ENCODE data around the gene SLC2A4RG.

Gene SLC2A4RG

DNA sequence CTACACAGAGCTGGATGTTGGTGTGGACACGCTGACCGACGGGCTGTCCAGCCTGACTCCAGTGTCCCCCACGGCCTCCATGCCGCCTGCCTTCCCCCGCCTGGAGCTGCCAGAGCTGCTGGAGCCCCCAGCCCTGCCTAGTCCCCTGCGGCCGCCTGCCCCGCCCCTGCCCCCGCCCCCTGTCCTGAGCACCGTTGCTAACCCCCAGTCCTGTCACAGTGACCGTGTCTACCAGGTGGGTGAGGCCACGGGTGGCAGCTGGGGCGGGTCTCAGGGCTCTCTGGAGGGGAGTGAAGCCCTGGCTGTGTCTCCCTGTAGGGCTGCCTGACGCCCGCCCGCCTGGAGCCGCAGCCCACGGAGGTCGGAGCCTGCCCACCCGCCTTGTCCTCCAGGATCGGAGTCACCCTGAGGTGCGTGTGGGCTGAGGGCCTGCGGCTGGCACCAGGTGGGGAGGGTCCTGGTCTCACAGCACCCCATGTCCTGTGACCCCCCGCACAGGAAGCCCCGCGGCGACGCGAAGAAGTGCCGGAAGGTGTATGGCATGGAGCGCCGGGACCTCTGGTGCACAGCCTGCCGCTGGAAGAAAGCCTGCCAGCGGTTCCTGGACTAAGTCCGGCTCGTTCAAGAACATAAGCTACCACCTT, 2.9 kb downstream of the SLC2A4RG start:
- no peak for DNase-seq

- DNase-seq, result no peak
These were observed 3.8 kb downstream of the SLC2A4RG start for GRCh38 chr20:63743210-63743970.

GRCh38 chr20:63744158-63744557, 4.6 kb downstream of the SLC2A4RG start:
- no peak for DNase-seq

- no peak for DNase-seq
These were observed 5.2 kb downstream of the SLC2A4RG start for GRCh38 chr20:63744574-63745423.

GRCh38 chr20:63745424-63745805, 5.8 kb downstream of the SLC2A4RG start:
- DNase-seq, result no peak

GRCh38 chr20:63745961-63746731, 6.6 kb downstream of the SLC2A4RG start:
- no peak for DNase-seq

DNA sequence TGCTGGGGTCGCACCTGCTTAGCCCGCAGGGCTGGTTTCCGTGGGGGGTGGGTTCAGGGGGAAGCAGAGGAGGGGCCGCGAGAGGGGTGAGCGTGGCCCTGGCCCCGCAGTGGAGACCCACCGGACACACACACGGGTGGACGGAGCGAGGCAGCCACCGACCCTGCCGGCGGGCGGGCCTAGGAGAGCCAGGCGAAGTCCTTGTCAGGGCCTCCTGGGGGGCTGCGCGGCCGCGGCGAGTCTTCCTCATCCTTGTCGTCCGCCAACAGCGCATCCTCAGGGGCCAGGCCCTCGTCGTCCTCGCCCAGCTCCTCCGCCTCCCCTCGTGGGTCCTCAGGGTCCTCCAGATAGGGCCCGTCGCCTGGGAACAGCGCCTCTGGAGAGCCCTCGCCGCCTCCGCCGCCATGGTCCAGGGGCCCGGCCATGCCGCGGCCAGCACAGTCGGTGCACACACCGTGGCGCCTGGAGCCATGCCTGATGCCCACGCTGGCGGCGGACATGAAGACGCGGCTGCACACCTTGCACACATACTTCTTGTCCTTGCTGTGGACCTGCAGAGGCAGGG, 7.3 kb downstream of the SLC2A4RG start:
- DNase-seq, result no peak

DNA sequence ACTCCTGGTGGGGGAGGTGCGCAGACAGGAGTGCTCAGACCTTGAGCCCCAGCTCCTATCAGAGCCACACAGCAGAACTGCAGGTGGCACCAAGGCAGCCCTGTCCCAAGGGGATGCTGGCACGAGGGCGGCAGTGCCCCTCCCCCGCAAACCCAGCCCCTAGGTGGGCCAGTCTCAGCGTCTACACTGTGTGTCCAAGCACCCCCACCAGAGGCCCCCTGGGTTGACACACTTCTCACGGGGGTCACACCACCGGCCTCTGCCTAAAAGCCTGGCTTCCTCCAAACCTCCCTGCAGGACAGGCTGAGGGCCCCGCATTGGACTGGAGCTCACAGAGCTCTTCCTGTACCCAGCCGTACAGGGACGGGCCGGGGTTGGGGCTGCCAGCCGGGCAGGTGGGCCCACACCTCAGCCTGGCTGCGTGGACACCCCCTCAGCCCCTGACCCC, 8.1 kb downstream of the SLC2A4RG start:
- DNase-seq, result no peak

DNA sequence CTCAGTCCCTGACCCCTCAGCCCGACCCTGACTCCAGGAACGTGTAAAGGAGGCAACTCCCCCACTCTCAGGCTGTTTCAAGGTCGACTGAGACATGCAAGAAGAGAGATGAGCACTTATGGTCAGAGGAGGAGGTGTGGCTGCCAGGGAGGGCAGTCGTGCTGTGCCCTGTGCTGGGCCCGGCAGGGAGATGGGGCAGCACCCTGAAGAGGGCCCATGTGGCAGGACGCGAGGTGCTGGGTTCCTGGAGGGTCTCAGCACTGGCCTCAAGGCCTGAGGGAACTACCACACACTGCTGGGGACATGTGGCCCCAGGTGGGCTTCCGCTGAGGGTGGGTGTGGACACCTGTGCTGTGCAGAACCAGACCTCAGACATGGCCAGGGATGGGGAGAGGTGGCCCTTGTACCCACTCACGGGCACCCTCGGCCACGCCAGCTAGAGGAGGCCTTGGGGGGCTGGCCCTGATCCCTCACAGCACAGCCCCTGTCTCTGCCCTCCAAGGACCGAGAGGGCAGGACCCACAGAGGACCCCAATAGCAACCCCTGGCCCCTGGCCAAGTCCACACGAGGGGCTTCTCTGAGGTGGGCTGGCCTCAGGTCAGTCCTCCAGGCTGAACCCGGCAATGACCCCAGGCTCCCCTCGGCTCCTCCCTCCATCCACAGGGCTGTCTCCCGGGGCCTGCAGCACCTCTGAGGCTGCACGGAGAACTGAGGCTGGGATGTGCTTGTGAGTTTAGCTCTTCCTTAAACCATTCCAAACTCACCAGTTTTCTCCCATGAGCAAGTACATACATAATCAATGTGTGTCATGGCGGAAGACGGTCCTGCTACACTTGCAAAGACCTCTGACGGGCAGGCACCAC, 8.7 kb downstream of the SLC2A4RG start:
- no peak for DNase-seq

DNA sequence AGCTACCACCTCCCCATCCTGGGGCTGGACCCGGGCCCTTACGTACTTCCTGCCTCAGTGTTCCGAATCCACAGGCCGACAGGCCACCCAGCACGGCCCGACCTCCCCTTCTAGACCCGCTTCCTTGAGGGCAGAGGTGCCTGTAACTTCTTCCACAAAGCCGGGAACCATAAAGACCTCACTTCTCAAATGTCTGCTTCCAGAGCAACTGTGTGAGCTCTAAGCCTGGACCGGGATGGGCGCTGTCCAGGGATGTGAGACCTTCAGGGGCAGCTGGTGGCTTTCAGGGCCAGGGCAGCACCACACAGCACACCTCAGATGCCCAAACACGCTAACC, 9.3 kb downstream of the SLC2A4RG start:
- DNase-seq, result no peak

DNA sequence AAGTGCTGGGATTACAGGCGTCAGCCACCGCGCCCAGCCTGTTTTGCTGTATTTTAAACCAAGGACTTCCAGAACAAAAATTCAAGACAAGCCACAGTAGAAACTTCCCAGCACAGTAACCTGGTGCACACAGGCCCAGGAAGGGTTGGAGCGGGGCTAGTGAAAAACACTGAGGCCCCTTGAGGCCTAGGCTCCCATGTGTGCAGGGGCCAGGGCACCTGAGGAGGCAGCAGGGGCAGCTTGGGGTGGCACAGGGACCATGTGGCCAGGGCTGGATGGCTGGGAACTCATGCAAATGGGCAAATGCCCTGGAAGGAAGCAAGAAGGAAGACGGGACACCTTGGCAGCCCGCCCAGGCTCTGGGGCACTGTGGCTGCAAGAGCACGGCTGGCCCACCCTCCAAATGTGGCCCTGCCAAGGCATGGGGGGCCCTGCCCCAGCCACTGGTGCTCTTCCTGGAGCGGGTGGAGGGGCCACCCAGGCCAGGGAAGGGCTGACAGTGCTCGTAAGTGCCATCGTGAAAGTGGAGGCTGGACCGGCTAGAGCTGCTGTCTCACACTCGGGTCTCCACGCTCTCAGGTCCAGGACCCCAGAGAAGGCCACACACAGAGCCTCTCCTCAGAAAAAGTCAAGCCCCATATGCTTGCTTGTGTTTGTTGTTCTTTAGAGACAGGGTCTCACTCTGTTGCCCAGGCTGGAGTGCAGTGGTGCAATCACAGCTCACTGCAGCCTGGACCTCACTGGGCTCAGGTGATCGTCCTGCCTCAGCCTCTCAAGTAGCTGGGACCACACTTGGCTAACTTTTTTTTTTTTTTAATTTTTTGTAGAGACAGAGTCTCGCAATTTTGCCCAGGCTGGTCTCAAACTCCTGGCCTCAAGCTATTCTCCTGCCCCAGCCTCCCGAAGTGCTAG, 10.3 kb downstream of the SLC2A4RG start:
- peak; percentile 41 for DNase-seq

GRCh38 chr20:63750807-63751470, 11.4 kb downstream of the SLC2A4RG start:
- DNase-seq, result no peak

DNA sequence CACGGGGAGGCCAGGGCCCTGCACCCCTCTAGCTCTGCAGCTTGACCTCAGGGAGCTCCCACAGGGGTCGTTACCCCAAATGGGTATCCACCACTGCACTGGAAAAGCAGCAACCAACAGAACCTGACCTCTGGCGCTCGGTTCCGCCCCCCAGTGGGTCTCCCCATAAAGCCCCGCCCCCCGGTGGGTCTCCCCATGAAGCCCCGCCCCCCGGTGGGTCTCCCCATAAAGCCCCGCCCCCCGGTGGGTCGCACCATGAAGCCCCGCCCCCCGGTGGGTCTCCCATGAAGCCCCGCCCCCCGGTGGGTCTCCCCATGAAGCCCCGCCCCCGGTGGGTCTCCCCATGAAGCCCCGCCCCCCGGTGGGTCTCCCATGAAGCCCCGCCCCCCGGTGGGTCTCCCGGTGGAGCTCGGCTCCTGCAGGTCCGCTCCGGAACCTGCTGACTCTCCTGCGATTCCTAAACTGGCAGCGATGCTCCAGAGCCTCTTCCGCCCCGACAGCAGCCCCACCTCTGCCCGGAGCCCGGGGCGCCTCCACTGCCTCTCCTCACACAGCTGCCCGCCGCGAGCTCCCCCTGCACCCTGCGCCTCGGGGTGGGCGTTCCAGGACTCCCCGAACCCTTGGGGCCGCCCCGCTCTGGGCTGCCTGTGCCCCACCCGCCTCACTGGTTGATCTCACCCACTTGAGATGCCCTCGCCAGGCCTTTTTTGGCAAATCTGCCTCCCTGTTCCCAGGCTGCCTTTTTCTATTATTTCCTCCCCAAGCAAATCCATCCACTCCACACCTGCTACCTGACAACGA, 12.1 kb downstream of the SLC2A4RG start:
- peak; percentile 36 for DNase-seq

GRCh38 chr20:63752411-63753101, 13.0 kb downstream of the SLC2A4RG start:
- DNase-seq, result peak; percentile 38

GRCh38 chr20:63753381-63753780, 13.8 kb downstream of the SLC2A4RG start:
- no peak for DNase-seq

GRCh38 chr20:63754008-63754407, 14.4 kb downstream of the SLC2A4RG start:
- no peak for DNase-seq

DNA sequence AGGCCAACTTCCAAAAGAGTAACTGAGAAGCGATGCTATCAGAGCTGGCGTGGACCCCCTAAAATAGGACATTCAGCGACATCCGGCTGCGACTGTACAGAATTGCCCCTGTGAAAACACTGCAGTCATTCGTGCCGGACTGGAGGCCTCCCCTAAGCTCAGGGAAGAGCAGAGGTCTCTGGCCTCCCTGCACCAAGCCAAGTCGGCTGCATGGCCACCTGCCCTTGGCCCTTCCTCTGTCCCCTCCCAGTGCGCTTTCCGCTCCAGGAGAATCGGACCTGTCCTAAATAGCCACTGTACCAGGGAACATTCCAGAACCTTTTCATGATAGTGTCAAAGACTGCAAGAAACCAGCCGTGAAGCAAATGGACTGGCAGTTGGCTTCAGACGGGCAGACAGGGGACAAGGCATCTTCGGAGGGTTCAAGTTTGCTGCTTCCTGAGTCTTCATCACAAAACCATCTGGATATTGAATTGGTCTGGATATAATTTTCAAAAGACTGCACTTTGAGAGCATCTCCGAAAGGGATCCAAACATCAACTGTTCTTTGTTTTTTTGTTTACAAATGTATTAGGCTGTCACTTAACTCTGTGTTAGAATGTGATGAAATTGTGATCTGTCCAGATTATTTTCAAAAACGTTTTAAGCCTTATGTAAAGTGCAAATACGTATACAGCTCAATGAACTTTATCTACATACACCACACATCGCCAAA, 16.5 kb downstream of the SLC2A4RG start:
- DNase-seq, result no peak

DNA sequence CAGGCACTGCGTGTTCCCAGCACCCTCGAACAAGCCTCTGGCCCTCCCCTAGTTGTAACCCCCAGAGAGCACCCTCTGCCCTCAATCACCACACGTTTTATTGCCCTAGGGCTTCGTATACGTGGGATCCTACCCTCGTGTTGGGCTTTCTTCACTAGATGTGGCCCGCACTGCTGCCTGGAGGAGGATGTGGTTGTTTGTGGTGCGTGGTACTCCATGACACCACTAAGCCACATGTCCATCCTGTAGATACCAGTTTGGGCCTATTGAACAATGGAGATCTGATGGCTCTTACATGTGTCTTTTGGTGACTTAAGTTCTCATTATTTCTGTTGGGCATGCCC, 17.0 kb downstream of the SLC2A4RG start:
- DNase-seq, result no peak
